DMS 273 (cell line): ENCODE results near the gene TMEM163.
A peak's percentile ranks its signal among the peaks of the same experiment; 100 is the strongest.
"Not testable (repeated sequence)": the region's sequence is repeated elsewhere in the genome, so short reads cannot be mapped to it uniquely, and the experiment has no call there.

Experiments
- DNase-seq: peaks from one replicate; lab custom pipeline; 2025; ENCODE audit not compliant: unreplicated experiment; lab: John Stamatoyannopoulos, UW

The TMEM163 gene

DNA sequence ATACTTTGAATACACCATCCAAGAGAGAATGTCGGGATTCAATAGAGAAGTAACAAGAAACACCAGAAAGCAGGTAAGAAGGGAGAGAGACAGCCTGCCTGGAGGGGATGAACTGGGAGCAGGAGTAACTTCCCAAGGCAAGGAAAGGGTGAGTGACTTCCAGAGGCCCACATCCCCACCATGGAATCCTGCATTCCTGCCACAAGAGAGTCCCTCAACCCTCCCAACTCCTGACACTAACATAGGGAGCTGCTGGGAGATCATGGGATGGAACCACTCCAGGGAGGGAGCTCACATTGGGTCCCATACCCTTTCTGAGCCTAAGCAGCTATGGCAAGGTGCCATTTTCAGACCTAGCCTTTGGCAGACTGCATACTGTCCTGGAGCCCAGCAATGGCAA lies 5.5 kb upstream of the TMEM163 start:
- DNase-seq: no peak

- not testable (repeated sequence) for DNase-seq
Observed at GRCh38 chr2:134723742-134724141, 4.9 kb upstream of the TMEM163 start.

GRCh38 chr2:134722728-134723127 lies 3.9 kb upstream of the TMEM163 start:
- DNase-seq: peak; percentile 5

- DNase-seq: no peak
Observed at GRCh38 chr2:134721596-134721995, 2.8 kb upstream of the TMEM163 start.

- DNase-seq: peak; percentile 70
Observed at GRCh38 chr2:134718023-134718816, 580 bp downstream of the TMEM163 start.

DNA sequence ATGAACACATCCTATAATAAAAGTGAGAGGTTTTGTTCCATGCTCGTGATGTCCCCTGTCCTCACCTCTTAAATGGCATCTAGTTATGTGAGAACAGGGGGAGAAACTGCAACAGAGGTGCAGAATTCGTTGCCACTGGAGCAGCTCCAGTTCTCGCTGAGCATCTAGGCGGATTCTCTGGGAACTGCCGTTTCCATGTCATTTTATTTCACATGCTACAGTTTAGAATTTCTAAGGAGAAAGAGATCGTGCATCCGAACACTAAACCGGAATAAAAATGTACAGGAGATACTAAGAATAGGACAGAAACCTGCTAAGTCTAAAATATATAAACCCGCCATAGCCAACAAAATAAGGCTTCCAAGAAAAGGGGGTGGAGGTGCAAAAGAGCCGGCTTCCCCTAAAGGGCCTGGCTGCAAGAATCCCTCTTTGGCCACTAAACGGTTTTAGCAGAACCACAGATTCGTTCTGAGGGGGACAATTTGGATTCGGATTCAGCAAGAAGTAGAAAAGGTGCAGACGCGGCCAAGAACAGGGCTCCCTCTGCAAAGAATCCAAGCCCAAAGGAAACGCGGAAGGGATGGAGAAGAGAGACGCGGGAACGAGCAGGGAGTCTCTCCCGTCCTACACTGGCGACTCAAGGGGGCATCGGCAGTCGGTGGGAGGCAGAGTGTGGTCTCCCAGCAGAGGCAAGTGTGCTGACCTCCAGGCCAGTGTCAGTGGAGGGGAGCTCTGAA lies 1.3 kb downstream of the TMEM163 start:
- DNase-seq: peak; percentile 63

DNA sequence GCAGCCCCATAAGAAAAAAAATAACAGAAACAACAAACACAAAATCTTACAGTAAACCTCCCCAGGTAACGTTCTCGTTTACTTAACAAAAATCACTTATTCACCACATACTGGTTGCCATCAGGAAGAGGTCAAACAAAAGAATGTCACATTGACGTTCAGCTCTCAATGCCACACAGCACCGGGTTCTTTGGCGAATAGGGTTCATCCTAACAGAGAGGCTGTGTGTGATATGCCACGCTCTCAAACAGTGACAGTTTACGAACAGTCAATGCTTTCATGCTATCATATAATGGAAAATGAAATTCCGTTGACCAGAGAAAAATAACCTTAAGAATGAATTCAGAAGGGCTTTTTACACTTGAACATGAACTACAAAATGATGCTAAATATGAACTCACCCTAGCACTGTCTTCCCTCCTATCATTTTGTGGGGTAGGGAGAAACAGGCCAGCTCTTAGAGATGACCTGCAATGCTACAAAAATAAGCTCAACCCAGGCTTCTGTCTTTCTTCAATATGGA lies 2.0 kb downstream of the TMEM163 start:
- DNase-seq: no peak

GRCh38 chr2:134715932-134716643 lies 2.7 kb downstream of the TMEM163 start:
- DNase-seq: no peak

GRCh38 chr2:134714228-134714627 lies 4.6 kb downstream of the TMEM163 start:
- DNase-seq: no peak

DNA sequence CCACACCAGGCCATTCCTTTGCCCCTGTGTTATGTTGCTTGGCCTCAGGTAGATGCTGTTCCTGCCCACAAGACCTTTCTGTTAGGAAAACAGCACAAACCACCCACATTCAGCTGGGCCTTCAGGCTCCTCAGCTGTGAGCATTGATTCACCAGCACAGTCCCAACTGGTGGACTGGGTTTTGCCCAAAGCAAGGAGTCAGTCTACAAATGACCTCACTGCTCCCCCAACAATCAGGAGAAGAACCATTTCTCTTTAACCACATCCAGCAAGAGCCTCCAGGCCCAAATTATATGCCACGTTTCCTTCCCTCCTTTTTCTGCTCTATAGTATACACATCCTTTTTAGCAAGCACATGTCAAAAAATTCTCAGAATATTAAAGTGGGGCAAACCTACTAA lies 5.2 kb downstream of the TMEM163 start:
- no peak for DNase-seq

GRCh38 chr2:134713176-134713575 lies 5.6 kb downstream of the TMEM163 start:
- DNase-seq: no peak

DNA sequence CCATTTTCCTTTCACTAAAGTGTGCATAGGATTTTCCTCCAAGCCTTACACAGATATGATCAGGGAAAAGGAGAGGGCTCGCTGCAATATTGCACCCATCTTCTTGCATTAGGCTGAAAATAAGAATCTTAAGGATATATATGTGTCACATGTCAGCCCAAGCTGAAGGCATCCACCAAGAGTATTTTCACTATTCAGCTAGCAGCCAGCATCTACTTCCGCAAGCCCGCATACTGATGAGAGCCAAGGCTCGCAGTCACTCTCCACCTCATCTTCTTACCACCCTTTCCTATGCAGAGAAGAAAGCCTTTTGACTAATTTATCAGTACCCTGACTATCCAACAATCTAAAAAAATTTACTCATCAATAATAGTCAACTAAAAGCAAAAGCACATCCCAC lies 6.1 kb downstream of the TMEM163 start:
- no peak for DNase-seq

DNA sequence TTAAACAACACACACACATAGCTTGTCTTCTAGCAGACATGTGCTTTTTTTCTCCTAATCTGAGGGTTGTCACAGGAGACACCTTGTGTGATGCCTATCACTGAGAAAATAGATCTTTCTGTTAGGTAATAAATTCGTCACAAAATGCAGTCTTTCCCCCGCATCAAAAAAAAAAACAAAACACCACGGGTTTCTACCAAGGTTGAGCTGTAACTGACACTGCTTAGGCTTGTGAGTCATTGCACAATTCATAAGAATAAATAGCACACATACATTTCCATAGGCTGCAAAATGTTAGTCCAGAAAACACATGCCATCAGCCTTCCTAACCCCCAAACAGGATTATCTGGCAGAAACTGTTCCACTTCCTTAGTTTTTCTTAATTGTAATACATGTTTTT lies 6.5 kb downstream of the TMEM163 start:
- DNase-seq: peak; percentile 41

DNA sequence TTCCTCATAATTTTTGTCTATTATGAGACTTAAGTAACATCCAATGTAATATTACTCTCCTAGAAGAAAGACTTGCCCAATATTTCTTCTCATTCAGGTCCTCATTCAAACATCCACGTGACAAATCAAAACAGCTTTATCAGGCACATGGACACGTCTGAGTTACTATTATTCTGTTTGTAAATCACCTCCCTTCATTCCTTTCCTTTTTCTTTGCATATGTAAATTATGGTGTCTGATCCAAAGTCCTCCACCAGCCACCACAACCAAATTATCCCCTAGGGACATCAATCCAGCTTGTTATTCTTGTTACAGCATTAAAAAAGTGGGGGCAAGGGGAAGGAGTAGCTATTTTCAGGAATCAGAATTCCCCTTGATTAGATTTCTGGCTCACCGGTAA lies 7.1 kb downstream of the TMEM163 start:
- peak; percentile 53 for DNase-seq

- DNase-seq: no peak
Observed at GRCh38 chr2:134707330-134707676, 11.5 kb downstream of the TMEM163 start.

GRCh38 chr2:134706587-134707329 lies 12.0 kb downstream of the TMEM163 start:
- DNase-seq: no peak

GRCh38 chr2:134705861-134706586 lies 12.8 kb downstream of the TMEM163 start:
- DNase-seq: no peak

DNA sequence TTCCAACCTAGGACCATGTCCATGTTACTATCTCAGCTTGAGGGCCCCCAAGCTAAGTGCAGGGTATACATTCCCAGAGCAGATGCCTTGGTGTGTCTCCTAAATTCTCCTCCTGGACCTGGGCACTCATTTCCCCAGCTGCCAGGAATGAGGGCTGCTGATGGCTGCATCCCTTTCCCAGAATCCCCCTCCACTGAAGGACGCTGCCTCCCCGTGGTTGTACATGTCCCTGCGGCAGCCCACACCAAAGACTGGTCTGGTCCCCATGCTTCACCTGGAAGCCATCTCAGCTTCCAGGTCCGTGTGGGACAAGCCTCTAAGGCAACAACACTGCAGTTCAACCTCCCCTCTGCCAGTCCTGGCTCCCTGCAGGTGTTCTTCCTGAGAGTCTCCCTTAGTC lies 14.6 kb downstream of the TMEM163 start:
- DNase-seq: peak; percentile 11

GRCh38 chr2:134703426-134703825 lies 15.4 kb downstream of the TMEM163 start:
- no peak for DNase-seq

DNA sequence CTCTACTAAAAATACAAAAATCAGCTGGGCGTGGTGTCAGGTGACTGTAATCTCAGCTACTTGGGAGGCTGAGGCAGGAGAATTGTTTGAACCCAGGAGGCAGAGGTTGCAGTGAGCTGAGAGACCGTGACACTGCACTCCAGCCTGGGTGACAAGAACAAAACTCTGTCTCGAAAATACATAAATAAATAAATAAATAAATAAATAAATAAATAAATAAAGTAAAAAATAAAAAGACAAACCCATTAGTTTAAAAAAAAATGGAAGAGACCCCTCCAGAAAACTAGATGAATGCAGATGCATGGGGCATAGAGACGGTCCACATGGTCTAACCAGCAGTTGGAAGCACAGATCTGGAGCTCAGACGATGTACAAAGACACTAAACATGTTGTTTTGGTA lies 18.1 kb downstream of the TMEM163 start:
- no peak for DNase-seq
